GM19328 (cell line): Measurements from ENCODE around the gene PAPSS2.
"Not testable (repeated sequence)": the region's sequence is repeated elsewhere in the genome, so short reads cannot be mapped to it uniquely, and the experiment has no call there.

ENCODE experiments used
- ATAC-seq: cut with Tn5 transposase; IDR thresholded peaks from one replicate; pipeline ENCODE4 v1.9.1; 2021; ENCODE audit warnings: mild to moderate bottlenecking, moderate library complexity; ENCODE audit not compliant: unreplicated experiment

Gene PAPSS2

GRCh38 chr10:87702260-87702972 lies 42.7 kb downstream of the PAPSS2 start:
- ATAC-seq: no peak

- no peak for ATAC-seq
These were observed 43.3 kb downstream of the PAPSS2 start for GRCh38 chr10:87702973-87703294.

- ATAC-seq: no peak
These were observed 44.1 kb downstream of the PAPSS2 start for GRCh38 chr10:87703771-87704170.

- no peak for ATAC-seq
These were observed 45.7 kb downstream of the PAPSS2 start for GRCh38 chr10:87705339-87705738.

GRCh38 chr10:87706731-87707130 lies 47.1 kb downstream of the PAPSS2 start:
- no peak for ATAC-seq

- no peak for ATAC-seq
These were observed 47.6 kb downstream of the PAPSS2 start for GRCh38 chr10:87707254-87707653.

- no peak for ATAC-seq
These were observed 53.4 kb downstream of the PAPSS2 start for GRCh38 chr10:87712913-87713616.

GRCh38 chr10:87713707-87714106 lies 54.0 kb downstream of the PAPSS2 start:
- no peak for ATAC-seq

- ATAC-seq: no peak
These were observed 56.1 kb downstream of the PAPSS2 start for GRCh38 chr10:87715552-87716347.

GRCh38 chr10:87716348-87716670 lies 56.6 kb downstream of the PAPSS2 start:
- no peak for ATAC-seq

- ATAC-seq: no peak
These were observed 61.0 kb downstream of the PAPSS2 start for GRCh38 chr10:87720665-87721064.

- ATAC-seq: no peak
These were observed 62.1 kb downstream of the PAPSS2 start for GRCh38 chr10:87721781-87722180.

GRCh38 chr10:87722716-87723115 lies 63.0 kb downstream of the PAPSS2 start:
- ATAC-seq: no peak

GRCh38 chr10:87723500-87723899 lies 63.8 kb downstream of the PAPSS2 start:
- ATAC-seq: no peak

GRCh38 chr10:87724789-87725188 lies 65.1 kb downstream of the PAPSS2 start:
- ATAC-seq: no peak

GRCh38 chr10:87729940-87730339 lies 70.3 kb downstream of the PAPSS2 start:
- ATAC-seq: no peak

GRCh38 chr10:87733081-87733480 lies 73.4 kb downstream of the PAPSS2 start:
- ATAC-seq: no peak

- ATAC-seq: no peak
These were observed 75.5 kb downstream of the PAPSS2 start for GRCh38 chr10:87734987-87735827.

GRCh38 chr10:87738253-87738652 lies 78.6 kb downstream of the PAPSS2 start:
- ATAC-seq: not testable (repeated sequence)

- no peak for ATAC-seq
These were observed 80.0 kb downstream of the PAPSS2 start for GRCh38 chr10:87739703-87740102.

GRCh38 chr10:87740254-87740655 lies 80.6 kb downstream of the PAPSS2 start:
- ATAC-seq: no peak
